Erythroblast (primary cell): ENCODE results near the gene TLK2.

Experiments used
- GATA1 ChIP-seq: IDR thresholded peaks from 2 replicates; pipeline ENCODE4 v1.6.1; 2011; ENCODE audit warnings: low read depth, mild to moderate bottlenecking, control low read depth, low read length, moderate library complexity
- POLR2A ChIP-seq: IDR thresholded peaks from 2 replicates; pipeline ENCODE4 v1.6.1; 2011; ENCODE audit warnings: mild to moderate bottlenecking, low read length

DNA sequence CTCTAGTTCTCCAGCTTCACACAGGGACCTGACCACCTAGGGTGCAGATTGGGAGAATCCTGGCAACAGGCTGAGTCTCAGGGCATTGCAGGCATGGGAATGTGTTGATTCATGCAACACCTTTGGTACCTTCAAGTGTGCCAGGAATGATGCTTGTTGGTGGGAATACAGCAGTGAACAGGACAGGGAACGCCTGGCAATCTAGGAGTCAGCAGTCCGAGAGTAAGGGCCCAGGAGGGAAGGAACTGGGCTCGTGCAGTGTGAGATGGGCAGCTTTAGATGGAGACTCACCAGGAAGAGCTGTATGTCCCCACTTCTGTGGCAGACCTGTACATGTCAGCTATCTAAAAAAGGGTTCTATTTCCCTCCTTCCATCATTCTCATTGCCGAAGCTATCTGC is 136.9 kb downstream of the TLK2 start:
- TF ChIP-seq POLR2A (no peak), GATA1 (no peak)
